ENCODE measurements around the gene PPFIBP1. TPM values are rescaled to one million over a fixed set of nuclear protein-coding genes. Genes with fewer than 3 reads are reported as not detected.
A peak's percentile ranks its signal among the peaks of the same experiment; 100 is the strongest.

Gene PPFIBP1
- total and polyA plus RNA-seq, 7 donors: 5.9 to 63.1 (median 28.3) TPM

- intact Hi-C loops (cut with DNase I): no loop called here
- Histone ChIP-seq H3K27ac (no peak overlapping the region), H3K36me3 (ENCODE audit: insufficient read depth in 1 of 2, low read depth in 1 of 2) (no peaks in the 10 kb centered on the region), H3K27me3 (ENCODE audit: insufficient read depth in 3 of 3, low read length in 2 of 3) (peaks cover 0 to 2% (median 0%) of the 10 kb centered on the region in 3 donors), H3K9me3 (no peaks in the 10 kb centered on the region), H3K4me1 (no peaks in the 10 kb centered on the region), H3K4me3 (no peak overlapping the region)
- DNase-seq: no peak
- TF ChIP-seq, protein P1, sequence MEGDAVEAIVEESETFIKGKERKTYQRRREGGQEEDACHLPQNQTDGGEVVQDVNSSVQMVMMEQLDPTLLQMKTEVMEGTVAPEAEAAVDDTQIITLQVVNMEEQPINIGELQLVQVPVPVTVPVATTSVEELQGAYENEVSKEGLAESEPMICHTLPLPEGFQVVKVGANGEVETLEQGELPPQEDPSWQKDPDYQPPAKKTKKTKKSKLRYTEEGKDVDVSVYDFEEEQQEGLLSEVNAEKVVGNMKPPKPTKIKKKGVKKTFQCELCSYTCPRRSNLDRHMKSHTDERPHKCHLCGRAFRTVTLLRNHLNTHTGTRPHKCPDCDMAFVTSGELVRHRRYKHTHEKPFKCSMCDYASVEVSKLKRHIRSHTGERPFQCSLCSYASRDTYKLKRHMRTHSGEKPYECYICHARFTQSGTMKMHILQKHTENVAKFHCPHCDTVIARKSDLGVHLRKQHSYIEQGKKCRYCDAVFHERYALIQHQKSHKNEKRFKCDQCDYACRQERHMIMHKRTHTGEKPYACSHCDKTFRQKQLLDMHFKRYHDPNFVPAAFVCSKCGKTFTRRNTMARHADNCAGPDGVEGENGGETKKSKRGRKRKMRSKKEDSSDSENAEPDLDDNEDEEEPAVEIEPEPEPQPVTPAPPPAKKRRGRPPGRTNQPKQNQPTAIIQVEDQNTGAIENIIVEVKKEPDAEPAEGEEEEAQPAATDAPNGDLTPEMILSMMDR (IDR thresholded peaks at IDR 0.05): no peak
- no peak for ATAC-seq
- 89 to 94% (median 91%) methylated on average over 8 of the region's 8 CpGs for WGBS, 3 donors
Observed at GRCh38 chr12:27705263-27705662, 181.3 kb downstream of the PPFIBP1 start.

GRCh38 chr12:27707216-27707615 lies 183.2 kb downstream of the PPFIBP1 start:
- H3K9me3 ChIP-seq: no peaks in the 10 kb centered on the region
- DNase-seq: no peak
- no peak overlapping the region for H3K27ac ChIP-seq
- 85 to 93% (median 88%) methylated on average over 2 of the region's 2 CpGs for WGBS, 3 donors
- intact Hi-C loops (cut with DNase I): no loop called here
- peaks cover 8% of the 10 kb centered on the region for H3K4me1 ChIP-seq
- H3K27me3 ChIP-seq (ENCODE audit: insufficient read depth in 3 of 3, low read length in 2 of 3): peaks cover 0 to 2% (median 0%) of the 10 kb centered on the region in 3 donors
- H3K4me3 ChIP-seq: no peak overlapping the region
- TF ChIP-seq, protein P1 (IDR thresholded peaks at IDR 0.05): no peak
- no peak for ATAC-seq
- no peaks in the 10 kb centered on the region for H3K36me3 ChIP-seq (ENCODE audit: insufficient read depth in 1 of 2, low read depth in 1 of 2)

DNA sequence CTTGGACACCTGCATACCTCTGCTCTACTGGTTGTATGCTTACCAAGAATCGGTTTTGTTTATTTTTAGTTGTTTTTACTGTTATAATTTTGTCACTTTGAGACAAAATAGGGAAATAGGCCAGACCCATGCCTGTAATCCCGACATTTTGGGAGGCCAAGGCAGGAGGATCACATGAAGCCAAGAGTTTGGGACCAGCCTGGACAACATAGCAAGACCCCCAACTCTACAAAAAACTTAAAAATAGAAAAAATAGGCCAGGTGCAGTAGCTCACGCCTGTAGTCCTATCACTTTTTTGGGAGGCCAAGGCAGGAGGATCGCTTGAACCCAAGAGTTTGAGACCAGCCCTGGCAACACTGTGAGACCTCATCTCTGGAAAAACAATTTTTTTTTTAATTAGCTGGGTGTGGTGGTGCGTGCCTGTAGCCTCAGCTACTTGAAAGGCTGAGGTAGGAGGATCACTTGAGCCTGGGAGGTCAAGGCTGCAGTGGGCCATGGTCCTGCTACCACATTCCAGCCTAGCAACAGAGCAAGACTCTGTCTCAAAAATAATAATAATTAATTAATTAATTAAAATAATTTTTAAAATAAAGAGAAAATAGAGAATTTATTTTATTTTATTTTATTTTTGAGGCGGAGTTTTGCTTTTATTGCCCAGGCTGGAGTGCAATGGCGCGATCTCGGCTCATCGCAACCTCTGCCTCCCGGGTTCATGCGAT lies 185.4 kb downstream of the PPFIBP1 start:
- H3K27me3 ChIP-seq (ENCODE audit: insufficient read depth in 3 of 3, low read length in 2 of 3): peaks cover 0 to 2% (median 0%) of the 10 kb centered on the region in 3 donors
- ATAC-seq (no peak), DNase-seq (no peak)
- TF ChIP-seq, protein P1 (IDR thresholded peaks at IDR 0.05): no peak
- H3K4me1 ChIP-seq: peaks cover 14% of the 10 kb centered on the region
- intact Hi-C loops (cut with DNase I): no loop called here
- no peaks in the 10 kb centered on the region for H3K36me3 ChIP-seq (ENCODE audit: insufficient read depth in 1 of 2, low read depth in 1 of 2)
- H3K4me3 ChIP-seq: peak overlapping the region; percentile 94
- H3K27ac ChIP-seq: peak overlapping the region; percentile 84
- WGBS, 3 donors: 66 to 77% (median 76%) methylated on average over 12 of the region's 12 CpGs
- no peaks in the 10 kb centered on the region for H3K9me3 ChIP-seq

GRCh38 chr12:27709932-27710591 lies 186.1 kb downstream of the PPFIBP1 start:
- Histone ChIP-seq H3K27ac (peak overlapping the region; percentile 84), H3K9me3 (no peaks in the 10 kb centered on the region), H3K36me3 (ENCODE audit: insufficient read depth in 1 of 2, low read depth in 1 of 2) (peaks cover 0 to 4% of the 10 kb centered on the region in 2 donors), H3K4me1 (peaks cover 14% of the 10 kb centered on the region), H3K27me3 (ENCODE audit: insufficient read depth in 3 of 3, low read length in 2 of 3) (peaks cover 0 to 2% (median 0%) of the 10 kb centered on the region in 3 donors), H3K4me3 (peak overlapping the region; percentile 94)
- TF ChIP-seq, protein P1 (IDR thresholded peaks at IDR 0.05): no peak
- ATAC-seq (peak; percentile 57 to 71 (median 62)), DNase-seq (no peak)
- intact Hi-C loops (cut with DNase I): loop anchor here in 1 of 2 donors (5.0 kb wide), 1 partner anchor 67 kb away; no protein-coding TSS in a partner anchor
- WGBS, 3 donors: 4 to 9% (median 7%) methylated on average over 24 of the region's 24 CpGs

Data from psoas muscle (tissue), 8 donors.